Stromal cell of bone marrow (primary cell): ENCODE data around the gene BAIAP3.
"Not testable (repeated sequence)": the region's sequence is repeated elsewhere in the genome, so short reads cannot be mapped to it uniquely, and the experiment has no call there.

Source experiments
- DNase-seq: peaks from one replicate; pipeline ENCODE4 v3.0.0-alpha.2; 2012; ENCODE audit warnings: low read depth

The BAIAP3 gene

GRCh38 chr16:1333149-1333812 lies at the start of gene BAIAP3:
BAIAP3 (plus strand) TSS chr16:1333645; CDS start chr16:1338550, 4,905 bp downstream.
- DNase-seq, result no peak

- no peak for DNase-seq
Observed at GRCh38 chr16:1283996-1284616, 49.3 kb upstream of the BAIAP3 start.

- DNase-seq, result no peak
Observed at GRCh38 chr16:1285669-1286512, 47.6 kb upstream of the BAIAP3 start.

- DNase-seq, result no peak
Observed at GRCh38 chr16:1286513-1287094, 46.8 kb upstream of the BAIAP3 start.

GRCh38 chr16:1287982-1288670 lies 45.3 kb upstream of the BAIAP3 start:
- no peak for DNase-seq

GRCh38 chr16:1288813-1289476 lies 44.5 kb upstream of the BAIAP3 start:
- no peak for DNase-seq

GRCh38 chr16:1289477-1289866 lies 44.0 kb upstream of the BAIAP3 start:
- DNase-seq, result no peak

- no peak for DNase-seq
Observed at GRCh38 chr16:1290063-1290501, 43.4 kb upstream of the BAIAP3 start.

- no peak for DNase-seq
Observed at GRCh38 chr16:1290860-1291575, 42.4 kb upstream of the BAIAP3 start.

- no peak for DNase-seq
Observed at GRCh38 chr16:1291576-1291974, 41.9 kb upstream of the BAIAP3 start.

- DNase-seq, result not testable (repeated sequence)
Observed at GRCh38 chr16:1292208-1292607, 41.2 kb upstream of the BAIAP3 start.

GRCh38 chr16:1292808-1293207 lies 40.6 kb upstream of the BAIAP3 start:
- DNase-seq, result not testable (repeated sequence)

GRCh38 chr16:1293921-1294656 lies 39.4 kb upstream of the BAIAP3 start:
- DNase-seq, result no peak

- DNase-seq, result no peak
Observed at GRCh38 chr16:1295465-1295864, 38.0 kb upstream of the BAIAP3 start.

GRCh38 chr16:1296688-1297017 lies 36.8 kb upstream of the BAIAP3 start:
- not testable (repeated sequence) for DNase-seq

GRCh38 chr16:1297018-1297696 lies 36.3 kb upstream of the BAIAP3 start:
- peak; percentile 31 for DNase-seq

- no peak for DNase-seq
Observed at GRCh38 chr16:1298406-1298805, 35.0 kb upstream of the BAIAP3 start.

- no peak for DNase-seq
Observed at GRCh38 chr16:1299012-1299867, 34.2 kb upstream of the BAIAP3 start.

GRCh38 chr16:1299868-1300203 lies 33.6 kb upstream of the BAIAP3 start:
- DNase-seq, result no peak
